ENCODE measurements around the gene RAB6A. TPM values are rescaled to one million over a fixed set of nuclear protein-coding genes. Genes with fewer than 3 reads are reported as not detected.
A peak's percentile ranks its signal among the peaks of the same experiment; 100 is the strongest.
"Not testable (repeated sequence)": the region's sequence is repeated elsewhere in the genome, so short reads cannot be mapped to it uniquely, and the experiment has no call there.

The RAB6A gene
- total RNA-seq (2014; rRNA removed; shearing (Covaris generic)), result 76.6 and 101 TPM in 2 replicates

DNA sequence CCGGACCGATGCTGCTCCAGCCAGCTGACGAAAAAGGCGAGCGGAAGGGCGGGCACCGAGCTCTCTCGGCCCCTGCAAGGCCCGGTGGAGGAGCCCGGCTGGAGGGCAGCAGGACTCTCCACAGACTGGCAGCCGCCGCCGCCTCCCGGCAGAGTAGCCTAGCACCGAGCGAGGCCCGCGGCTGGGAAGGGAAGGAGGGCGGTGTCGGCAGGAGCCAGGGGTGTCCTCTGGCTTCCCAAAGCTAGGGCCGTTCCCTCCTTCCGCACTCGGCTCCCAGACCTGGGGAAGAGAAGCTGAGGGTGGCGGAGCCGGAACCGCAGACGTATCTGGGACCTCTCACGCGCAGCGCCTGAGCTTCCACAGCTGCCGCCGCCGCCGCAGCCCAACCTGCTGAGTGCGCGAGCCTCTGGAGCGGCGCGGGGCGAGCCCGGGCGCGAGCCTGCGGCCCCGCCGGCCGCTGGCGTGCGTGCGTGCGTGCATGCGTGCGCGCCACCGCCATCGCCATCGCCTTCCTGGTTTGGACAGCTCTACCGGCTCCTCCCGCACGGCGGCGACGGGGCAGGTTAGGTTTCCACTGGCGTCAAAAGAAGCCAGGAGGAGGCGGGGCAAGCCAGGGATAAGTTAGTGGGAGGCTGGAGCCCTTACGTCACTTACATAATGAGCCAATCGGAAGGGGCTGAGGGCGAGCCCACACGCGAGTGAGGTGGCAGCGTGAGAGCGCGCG is at the start of gene RAB6A:
TSS of gene RAB6A (minus strand) at position 396 of the 724 bp plus-strand sequence. CDS start 439 bp downstream, outside the sequence.
- in situ Hi-C loops (cut with HindIII; ENCODE audit: low sequenced_read_pairs), result no loop called here
- peak; percentile 100 for DNase-seq (ENCODE audit: low spot score)

DNA sequence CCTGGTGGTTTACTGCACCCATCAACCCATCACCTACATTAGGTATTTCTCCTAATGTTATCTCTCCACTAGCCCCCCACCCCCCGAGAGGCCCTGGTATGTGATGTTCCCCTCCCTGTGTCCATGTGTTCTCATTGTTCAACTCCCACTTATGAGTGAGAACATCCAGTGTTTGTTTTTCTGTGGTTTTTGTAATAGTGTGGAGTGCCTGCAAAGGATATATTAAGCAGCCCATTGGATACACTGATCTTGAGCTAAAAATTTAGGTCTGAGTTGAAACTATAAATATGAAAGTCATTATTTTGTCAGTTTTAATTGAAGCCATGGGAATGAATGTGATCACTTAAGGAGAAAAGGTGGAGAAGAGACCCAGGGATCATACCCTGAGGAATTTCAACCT is 49.8 kb upstream of the RAB6A start:
- no peak for DNase-seq (ENCODE audit: low spot score)
- in situ Hi-C loops (cut with HindIII; ENCODE audit: low sequenced_read_pairs), result no loop called here

- in situ Hi-C loops (cut with HindIII; ENCODE audit: low sequenced_read_pairs), result no loop called here
- no peak for DNase-seq (ENCODE audit: low spot score)
Observed at GRCh38 chr11:73808052-73808451, 47.2 kb upstream of the RAB6A start.

GRCh38 chr11:73804712-73805111 is 43.8 kb upstream of the RAB6A start:
- in situ Hi-C loops (cut with HindIII; ENCODE audit: low sequenced_read_pairs), result no loop called here
- DNase-seq (ENCODE audit: low spot score), result no peak

DNA sequence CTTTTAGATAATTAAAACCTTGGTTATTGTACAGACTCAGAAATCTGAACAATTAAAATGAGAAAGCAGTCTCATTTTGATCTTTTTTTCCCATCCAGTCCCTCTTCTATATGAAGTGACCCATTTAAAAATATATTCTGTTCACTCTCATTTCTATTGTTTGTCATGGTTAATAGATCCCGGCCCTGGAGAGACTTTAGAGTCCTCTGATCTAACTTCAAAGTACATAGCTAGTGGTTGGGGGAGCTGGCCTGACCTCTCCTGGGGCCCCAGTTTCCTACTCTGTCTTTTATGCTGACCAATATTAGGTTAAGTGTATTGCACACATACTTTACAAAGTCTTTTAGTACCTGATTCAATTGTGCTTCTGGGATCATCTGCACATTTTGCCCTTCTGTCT is 40.3 kb upstream of the RAB6A start:
- no peak for DNase-seq (ENCODE audit: low spot score)

GRCh38 chr11:73800276-73800806 is 39.5 kb upstream of the RAB6A start:
- no peak for DNase-seq (ENCODE audit: low spot score)
- in situ Hi-C loops (cut with HindIII; ENCODE audit: low sequenced_read_pairs), result no loop called here

More for the DNA sequence above, 40.3 kb upstream of the RAB6A start:
- in situ Hi-C loops (cut with HindIII; ENCODE audit: low sequenced_read_pairs), result no loop called here

- in situ Hi-C loops (cut with HindIII; ENCODE audit: low sequenced_read_pairs), result no loop called here
- peak; percentile 68 for DNase-seq (ENCODE audit: low spot score)
Observed at GRCh38 chr11:73797457-73797856, 36.6 kb upstream of the RAB6A start.

- in situ Hi-C loops (cut with HindIII; ENCODE audit: low sequenced_read_pairs), result no loop called here
- peak; percentile 83 for DNase-seq (ENCODE audit: low spot score)
Observed at GRCh38 chr11:73795925-73796632, 35.2 kb upstream of the RAB6A start.

- in situ Hi-C loops (cut with HindIII; ENCODE audit: low sequenced_read_pairs), result no loop called here
- DNase-seq (ENCODE audit: low spot score), result no peak
Observed at GRCh38 chr11:73792584-73792983, 31.7 kb upstream of the RAB6A start.

DNA sequence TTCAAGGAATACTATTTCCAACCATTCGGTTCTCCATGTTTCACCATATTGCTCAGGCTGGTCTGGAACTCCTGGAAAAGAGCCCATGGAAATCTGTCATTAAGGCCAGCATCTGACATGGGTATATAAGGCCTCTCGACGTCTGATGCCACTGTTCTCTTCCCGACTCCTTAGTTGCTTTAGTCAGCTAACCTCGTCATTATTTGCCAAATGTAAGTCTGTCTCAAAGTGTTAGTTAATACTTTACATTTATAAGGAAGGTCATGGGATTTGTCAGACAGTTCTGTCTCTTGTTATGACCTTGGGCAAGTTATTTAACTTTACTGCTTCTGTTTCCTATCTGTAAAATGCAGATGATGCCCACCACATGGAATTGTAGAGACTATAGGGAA is 28.4 kb upstream of the RAB6A start:
- in situ Hi-C loops (cut with HindIII; ENCODE audit: low sequenced_read_pairs), result no loop called here
- DNase-seq (ENCODE audit: low spot score), result peak; percentile 23

DNA sequence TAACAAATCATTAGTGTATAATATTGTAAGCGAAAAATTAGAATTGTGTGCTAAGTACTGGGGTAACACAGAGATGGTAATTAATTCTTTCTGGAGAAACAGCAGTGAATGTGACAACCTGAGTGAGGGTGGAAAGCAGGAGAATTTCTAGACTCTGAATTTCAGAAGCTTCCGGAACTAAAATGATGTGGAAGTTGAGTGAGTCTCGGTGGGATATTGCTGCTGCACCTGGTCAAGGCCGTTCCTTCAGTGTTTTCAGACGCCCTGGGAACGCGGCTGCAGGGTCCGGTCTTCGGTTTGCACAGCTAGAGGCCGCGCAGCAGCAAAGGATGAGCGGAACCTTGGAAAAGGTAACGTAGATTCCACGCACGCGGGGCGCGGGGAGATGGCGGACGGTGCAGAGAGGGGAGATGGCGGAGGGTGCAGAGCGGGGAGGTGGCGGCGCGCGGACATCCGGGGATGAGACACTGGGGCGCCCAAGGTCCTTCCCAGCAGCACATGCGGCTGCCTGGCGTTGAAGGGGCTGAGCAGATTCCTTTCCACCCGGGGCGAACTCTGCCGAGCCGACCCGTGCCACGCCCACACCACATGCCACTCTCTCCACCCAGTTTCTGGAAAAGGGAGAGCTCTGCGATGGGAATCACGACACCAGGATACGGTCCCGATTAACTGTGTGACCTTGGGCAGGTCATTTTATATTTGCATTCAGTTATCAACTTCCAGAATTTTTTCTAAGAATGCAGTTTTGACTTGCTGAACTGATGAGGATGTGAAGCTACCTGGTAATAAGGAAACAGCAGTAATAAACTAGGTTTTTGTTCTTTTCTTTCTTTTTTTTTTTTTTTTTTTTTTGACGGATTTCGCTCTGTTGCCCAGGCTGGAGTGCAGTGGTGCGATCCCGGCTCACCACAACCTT is 27.0 kb upstream of the RAB6A start, which contains the start of gene MRPL48:
TSS of gene MRPL48 (plus strand) at position 232 of the 916 bp plus-strand sequence. CDS start at position 330, 98 bp downstream.
- in situ Hi-C loops (cut with HindIII; ENCODE audit: low sequenced_read_pairs), result no loop called here
- DNase-seq (ENCODE audit: low spot score), result peak; percentile 92

- DNase-seq (ENCODE audit: low spot score), result no peak
- in situ Hi-C loops (cut with HindIII; ENCODE audit: low sequenced_read_pairs), result no loop called here
Observed at GRCh38 chr11:73787051-73787642, 26.3 kb upstream of the RAB6A start.

DNA sequence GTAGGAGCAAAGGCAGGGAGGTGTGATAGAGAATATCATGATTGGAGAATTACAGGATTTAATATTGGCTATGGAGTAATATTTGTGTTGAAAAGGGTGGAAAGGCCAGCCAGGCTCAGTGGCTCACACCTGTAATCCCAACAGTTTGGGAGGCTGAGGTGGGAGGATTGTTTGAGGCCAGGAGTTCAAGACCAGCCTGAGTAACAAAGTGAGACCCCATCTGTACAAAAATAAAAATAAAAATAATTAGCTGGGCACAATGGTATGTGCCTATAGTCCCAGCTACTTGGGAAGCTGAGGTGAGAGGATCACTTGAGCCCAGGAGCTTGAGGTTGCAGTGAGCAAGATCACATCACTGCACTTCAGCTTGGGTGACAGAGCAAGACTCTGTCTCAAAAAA is 24.6 kb upstream of the RAB6A start:
- DNase-seq (ENCODE audit: low spot score); in situ Hi-C loops (cut with HindIII; ENCODE audit: low sequenced_read_pairs): not testable (repeated sequence)

- in situ Hi-C loops (cut with HindIII; ENCODE audit: low sequenced_read_pairs), result no loop called here
- DNase-seq (ENCODE audit: low spot score), result no peak
Observed at GRCh38 chr11:73784734-73785133, 23.9 kb upstream of the RAB6A start.

GRCh38 chr11:73784080-73784634 is 23.3 kb upstream of the RAB6A start:
- in situ Hi-C loops (cut with HindIII; ENCODE audit: low sequenced_read_pairs), result no loop called here
- DNase-seq (ENCODE audit: low spot score), result no peak

- no peak for DNase-seq (ENCODE audit: low spot score)
- in situ Hi-C loops (cut with HindIII; ENCODE audit: low sequenced_read_pairs), result no loop called here
Observed at GRCh38 chr11:73783483-73784020, 22.7 kb upstream of the RAB6A start.

- in situ Hi-C loops (cut with HindIII; ENCODE audit: low sequenced_read_pairs), result no loop called here
- DNase-seq (ENCODE audit: low spot score), result no peak
Observed at GRCh38 chr11:73781303-73781702, 20.4 kb upstream of the RAB6A start.

Data from G401 (cell line).